HUES48 (cell line): Measurements from ENCODE around the gene HBG2.
"Not testable (repeated sequence)": the region's sequence is repeated elsewhere in the genome, so short reads cannot be mapped to it uniquely, and the experiment has no call there.

Source experiments
- H3K27ac ChIP-seq: one replicate; pipeline ENCODE4 v1.7.0; 2013; ENCODE audit warnings: low read depth, low read length, inconsistent platforms
- H3K27me3 ChIP-seq: 2 replicates; pipeline ENCODE4 v1.6.1; 2013; ENCODE audit warnings: mild to moderate bottlenecking, low read length; ENCODE audit not compliant: control insufficient read depth, insufficient read depth
- H3K36me3 ChIP-seq: 2 replicates; pipeline ENCODE4 v1.6.1; 2013; ENCODE audit warnings: low read length; ENCODE audit not compliant: control insufficient read depth, insufficient read depth
- H3K4me1 ChIP-seq: 2 replicates; pipeline ENCODE4 v1.6.1; 2013; ENCODE audit warnings: mild to moderate bottlenecking, low read length; ENCODE audit not compliant: control insufficient read depth, insufficient read depth
- H3K4me3 ChIP-seq: 2 replicates; pipeline ENCODE4 v1.5.1; 2013; ENCODE audit warnings: mild to moderate bottlenecking, low read depth, low read length
- H3K9ac ChIP-seq: 2 replicates; pipeline ENCODE4 v1.6.1; 2013; ENCODE audit warnings: mild to moderate bottlenecking, low read depth, low read length, moderate library complexity
- H3K9me3 ChIP-seq: 2 replicates; pipeline ENCODE4 v1.6.1; 2013; ENCODE audit warnings: low read length; ENCODE audit not compliant: control insufficient read depth, insufficient read depth

Gene HBG2

GRCh38 chr11:5248498-5248897 is 6.1 kb downstream of the HBG2 start:
- H3K4me1 ChIP-seq, H3K9ac ChIP-seq, H3K27ac ChIP-seq, H3K27me3 ChIP-seq, H3K9me3 ChIP-seq, H3K36me3 ChIP-seq, H3K4me3 ChIP-seq: not testable (repeated sequence)

GRCh38 chr11:5247472-5248192 is 6.9 kb downstream of the HBG2 start:
- H3K36me3 ChIP-seq, result no peaks in the 10 kb centered on the region
- no peaks in the 10 kb centered on the region for H3K9me3 ChIP-seq
- no peak overlapping the region for H3K4me3 ChIP-seq
- no peak overlapping the region for H3K9ac ChIP-seq
- no peaks in the 10 kb centered on the region for H3K4me1 ChIP-seq
- no peak overlapping the region for H3K27ac ChIP-seq
- H3K27me3 ChIP-seq, result no peaks in the 10 kb centered on the region

GRCh38 chr11:5246772-5247471 is 7.7 kb downstream of the HBG2 start:
- H3K27ac ChIP-seq, result no peak overlapping the region
- no peaks in the 10 kb centered on the region for H3K27me3 ChIP-seq
- no peak overlapping the region for H3K9ac ChIP-seq
- no peaks in the 10 kb centered on the region for H3K4me1 ChIP-seq
- no peaks in the 10 kb centered on the region for H3K9me3 ChIP-seq
- no peak overlapping the region for H3K4me3 ChIP-seq
- no peaks in the 10 kb centered on the region for H3K36me3 ChIP-seq

- H3K4me1 ChIP-seq, result no peaks in the 10 kb centered on the region
- H3K9ac ChIP-seq, result no peak overlapping the region
- no peak overlapping the region for H3K27ac ChIP-seq
- no peak overlapping the region for H3K4me3 ChIP-seq
- H3K27me3 ChIP-seq, result no peaks in the 10 kb centered on the region
- no peaks in the 10 kb centered on the region for H3K9me3 ChIP-seq
- H3K36me3 ChIP-seq, result no peaks in the 10 kb centered on the region
Observed at GRCh38 chr11:5245155-5245554, 9.4 kb downstream of the HBG2 start.

GRCh38 chr11:5243816-5244180 is 10.8 kb downstream of the HBG2 start:
- Histone ChIP-seq H3K4me3 (no peak overlapping the region), H3K36me3 (no peaks in the 10 kb centered on the region), H3K4me1 (no peaks in the 10 kb centered on the region), H3K27me3 (no peaks in the 10 kb centered on the region), H3K27ac (no peak overlapping the region), H3K9me3 (no peaks in the 10 kb centered on the region), H3K9ac (no peak overlapping the region)

- Histone ChIP-seq H3K27me3 (no peaks in the 10 kb centered on the region), H3K4me3 (no peak overlapping the region)
Observed at GRCh38 chr11:5242933-5243815, 11.4 kb downstream of the HBG2 start.

GRCh38 chr11:5242208-5242607 is 12.4 kb downstream of the HBG2 start:
- Histone ChIP-seq H3K36me3 (no peaks in the 10 kb centered on the region), H3K4me1 (no peaks in the 10 kb centered on the region), H3K27me3 (no peaks in the 10 kb centered on the region), H3K4me3 (no peak overlapping the region), H3K9me3 (no peaks in the 10 kb centered on the region), H3K9ac (no peak overlapping the region), H3K27ac (no peak overlapping the region)

More at GRCh38 chr11:5242933-5243815, 11.4 kb downstream of the HBG2 start:
- H3K9ac ChIP-seq, result no peak overlapping the region
- no peaks in the 10 kb centered on the region for H3K36me3 ChIP-seq
- H3K4me1 ChIP-seq, result no peaks in the 10 kb centered on the region
- H3K27ac ChIP-seq, result no peak overlapping the region
- no peaks in the 10 kb centered on the region for H3K9me3 ChIP-seq

- H3K4me3 ChIP-seq, result no peak overlapping the region
- H3K4me1 ChIP-seq, result no peaks in the 10 kb centered on the region
- no peak overlapping the region for H3K9ac ChIP-seq
- H3K9me3 ChIP-seq, result no peaks in the 10 kb centered on the region
- no peaks in the 10 kb centered on the region for H3K36me3 ChIP-seq
- H3K27ac ChIP-seq, result no peak overlapping the region
- no peaks in the 10 kb centered on the region for H3K27me3 ChIP-seq
Observed at GRCh38 chr11:5241458-5241857, 13.1 kb downstream of the HBG2 start.

- Histone ChIP-seq H3K27me3 (no peaks in the 10 kb centered on the region), H3K4me1 (no peaks in the 10 kb centered on the region), H3K27ac (no peak overlapping the region), H3K36me3 (no peaks in the 10 kb centered on the region), H3K9ac (no peak overlapping the region), H3K9me3 (no peaks in the 10 kb centered on the region), H3K4me3 (no peak overlapping the region)
Observed at GRCh38 chr11:5240458-5240857, 14.1 kb downstream of the HBG2 start.

GRCh38 chr11:5240056-5240455 is 14.5 kb downstream of the HBG2 start:
- H3K9ac ChIP-seq, result no peak overlapping the region
- H3K27me3 ChIP-seq, result no peaks in the 10 kb centered on the region
- no peak overlapping the region for H3K27ac ChIP-seq
- H3K36me3 ChIP-seq, result no peaks in the 10 kb centered on the region
- H3K4me3 ChIP-seq, result no peak overlapping the region
- H3K4me1 ChIP-seq, result no peaks in the 10 kb centered on the region
- H3K9me3 ChIP-seq, result no peaks in the 10 kb centered on the region

GRCh38 chr11:5239046-5239445 is 15.5 kb downstream of the HBG2 start:
- no peaks in the 10 kb centered on the region for H3K9me3 ChIP-seq
- H3K4me1 ChIP-seq, result no peaks in the 10 kb centered on the region
- no peak overlapping the region for H3K9ac ChIP-seq
- H3K4me3 ChIP-seq, result no peak overlapping the region
- no peak overlapping the region for H3K27ac ChIP-seq
- H3K27me3 ChIP-seq, result no peaks in the 10 kb centered on the region
- no peaks in the 10 kb centered on the region for H3K36me3 ChIP-seq
